Activated T-helper 17 cell treated with anti-CD3 and anti-CD28 coated beads, Interleukin-2, amount 50 U/mL, for 72 hours (primary cell): ENCODE results near the gene ATXN7L1. TPM values are rescaled to one million over a fixed set of nuclear protein-coding genes. Genes with fewer than 3 reads are reported as not detected.

Experiments
- ATAC-seq: fragments of 150-1000 bp; cut with Tn5 transposase; replicated peaks from 2 replicates; pipeline ENCODE4 v1.10.0; 2021; ENCODE audit warnings: mild to moderate bottlenecking, moderate library complexity
- H3K27ac Mint-ChIP-seq: one replicate; pipeline ENCODE4 v1.8.0; 2022; ENCODE audit warnings: mixed read lengths
- H3K27me3 Mint-ChIP-seq: one replicate; pipeline ENCODE4 v1.8.0; 2022; ENCODE audit warnings: mixed read lengths
- H3K36me3 Mint-ChIP-seq: one replicate; pipeline ENCODE4 v1.8.0; 2022; ENCODE audit warnings: low read depth, mild to moderate bottlenecking, mixed read lengths
- H3K4me1 Mint-ChIP-seq: one replicate; pipeline ENCODE4 v1.8.0; 2022; ENCODE audit warnings: mixed read lengths
- H3K4me3 Mint-ChIP-seq: one replicate; pipeline ENCODE4 v1.8.0; 2022; ENCODE audit warnings: mild to moderate bottlenecking, mixed read lengths
- H3K9me3 Mint-ChIP-seq: one replicate; pipeline ENCODE4 v1.8.0; 2022; ENCODE audit warnings: mixed read lengths
- total RNA-seq, 2 donors: library from RNA; stranded (reverse); gene quantifications; one replicate each; pipeline ENCODE4 v1.2.3, GENCODE V29; 2022

Gene ATXN7L1
- total RNA-seq, 2 donors from 2014 or later, result 12.1 to 24.0 TPM

GRCh38 chr7:105688617-105689016 is 187.8 kb downstream of the ATXN7L1 start:
- Mint-ChIP-seq H3K36me3 (no peaks in the 10 kb centered on the region), H3K27ac (peak overlapping the region; percentile 60), H3K9me3 (no peaks in the 10 kb centered on the region), H3K4me3 (no peak overlapping the region), H3K27me3 (no peaks in the 10 kb centered on the region), H3K4me1 (peaks cover 30% of the 10 kb centered on the region)
- ATAC-seq, result no peak

GRCh38 chr7:105685161-105685560 is 191.2 kb downstream of the ATXN7L1 start:
- ATAC-seq, result peak; percentile 42
- H3K27me3 Mint-ChIP-seq, result no peaks in the 10 kb centered on the region
- peaks cover 10% of the 10 kb centered on the region for H3K4me1 Mint-ChIP-seq
- no peak overlapping the region for H3K4me3 Mint-ChIP-seq
- no peak overlapping the region for H3K27ac Mint-ChIP-seq
- H3K9me3 Mint-ChIP-seq, result no peaks in the 10 kb centered on the region
- H3K36me3 Mint-ChIP-seq, result no peaks in the 10 kb centered on the region

- H3K27ac Mint-ChIP-seq, result no peak overlapping the region
- H3K36me3 Mint-ChIP-seq, result peaks cover 10% of the 10 kb centered on the region
- H3K4me3 Mint-ChIP-seq, result no peak overlapping the region
- H3K9me3 Mint-ChIP-seq, result no peaks in the 10 kb centered on the region
- no peaks in the 10 kb centered on the region for H3K27me3 Mint-ChIP-seq
- ATAC-seq, result no peak
- peaks cover 21% of the 10 kb centered on the region for H3K4me1 Mint-ChIP-seq
Observed at GRCh38 chr7:105682341-105683060, 193.9 kb downstream of the ATXN7L1 start.

- H3K27ac Mint-ChIP-seq, result no peak overlapping the region
- no peaks in the 10 kb centered on the region for H3K27me3 Mint-ChIP-seq
- ATAC-seq, result no peak
- no peaks in the 10 kb centered on the region for H3K9me3 Mint-ChIP-seq
- peaks cover 22% of the 10 kb centered on the region for H3K4me1 Mint-ChIP-seq
- peaks cover 11% of the 10 kb centered on the region for H3K36me3 Mint-ChIP-seq
- H3K4me3 Mint-ChIP-seq, result no peak overlapping the region
Observed at GRCh38 chr7:105680505-105681187, 195.8 kb downstream of the ATXN7L1 start.

GRCh38 chr7:105678811-105679495 is 197.4 kb downstream of the ATXN7L1 start:
- H3K9me3 Mint-ChIP-seq, result no peaks in the 10 kb centered on the region
- no peaks in the 10 kb centered on the region for H3K27me3 Mint-ChIP-seq
- peaks cover 11% of the 10 kb centered on the region for H3K36me3 Mint-ChIP-seq
- H3K4me1 Mint-ChIP-seq, result peaks cover 37% of the 10 kb centered on the region
- peak overlapping the region; percentile 98 for H3K27ac Mint-ChIP-seq
- peak overlapping the region; percentile 95 for H3K4me3 Mint-ChIP-seq
- peak; percentile 34 for ATAC-seq

- peak; percentile 80 for ATAC-seq
- Mint-ChIP-seq H3K4me1 (peaks cover 38% of the 10 kb centered on the region), H3K27ac (peak overlapping the region; percentile 98), H3K36me3 (peaks cover 11% of the 10 kb centered on the region), H3K9me3 (no peaks in the 10 kb centered on the region), H3K27me3 (no peaks in the 10 kb centered on the region), H3K4me3 (peak overlapping the region; percentile 95)
Observed at GRCh38 chr7:105677817-105678573, 198.4 kb downstream of the ATXN7L1 start.

GRCh38 chr7:105677410-105677730 is 199.0 kb downstream of the ATXN7L1 start:
- Mint-ChIP-seq H3K36me3 (peaks cover 11% of the 10 kb centered on the region), H3K27ac (peak overlapping the region; percentile 98), H3K27me3 (no peaks in the 10 kb centered on the region), H3K9me3 (no peaks in the 10 kb centered on the region), H3K4me3 (peak overlapping the region; percentile 95), H3K4me1 (peaks cover 38% of the 10 kb centered on the region)
- ATAC-seq, result no peak

GRCh38 chr7:105675934-105676371 is 200.4 kb downstream of the ATXN7L1 start:
- ATAC-seq, result peak; percentile 65
- Mint-ChIP-seq H3K27ac (peak overlapping the region; percentile 98), H3K27me3 (no peaks in the 10 kb centered on the region), H3K9me3 (no peaks in the 10 kb centered on the region), H3K36me3 (peaks cover 11% of the 10 kb centered on the region), H3K4me3 (peak overlapping the region; percentile 95), H3K4me1 (peaks cover 38% of the 10 kb centered on the region)

GRCh38 chr7:105674200-105674920 is 202.0 kb downstream of the ATXN7L1 start:
- Mint-ChIP-seq H3K9me3 (no peaks in the 10 kb centered on the region), H3K27me3 (no peaks in the 10 kb centered on the region), H3K27ac (peak overlapping the region; percentile 98), H3K36me3 (peaks cover 17% of the 10 kb centered on the region), H3K4me1 (peaks cover 35% of the 10 kb centered on the region), H3K4me3 (peak overlapping the region; percentile 95)
- peak; percentile 37 for ATAC-seq

GRCh38 chr7:105673367-105674084 is 202.9 kb downstream of the ATXN7L1 start:
- no peak for ATAC-seq
- no peaks in the 10 kb centered on the region for H3K27me3 Mint-ChIP-seq
- H3K4me1 Mint-ChIP-seq, result peaks cover 27% of the 10 kb centered on the region
- peak overlapping the region; percentile 98 for H3K27ac Mint-ChIP-seq
- H3K36me3 Mint-ChIP-seq, result peaks cover 17% of the 10 kb centered on the region
- H3K4me3 Mint-ChIP-seq, result peak overlapping the region; percentile 95
- H3K9me3 Mint-ChIP-seq, result no peaks in the 10 kb centered on the region

- ATAC-seq, result no peak
- peaks cover 10% of the 10 kb centered on the region for H3K36me3 Mint-ChIP-seq
- H3K4me3 Mint-ChIP-seq, result no peak overlapping the region
- no peaks in the 10 kb centered on the region for H3K27me3 Mint-ChIP-seq
- H3K9me3 Mint-ChIP-seq, result no peaks in the 10 kb centered on the region
- peaks cover 23% of the 10 kb centered on the region for H3K4me1 Mint-ChIP-seq
- no peak overlapping the region for H3K27ac Mint-ChIP-seq
Observed at GRCh38 chr7:105672801-105673200, 203.6 kb downstream of the ATXN7L1 start.

- H3K27me3 Mint-ChIP-seq, result no peaks in the 10 kb centered on the region
- ATAC-seq, result no peak
- H3K4me3 Mint-ChIP-seq, result no peak overlapping the region
- H3K27ac Mint-ChIP-seq, result no peak overlapping the region
- no peaks in the 10 kb centered on the region for H3K9me3 Mint-ChIP-seq
- peaks cover 47% of the 10 kb centered on the region for H3K36me3 Mint-ChIP-seq
- peaks cover 7% of the 10 kb centered on the region for H3K4me1 Mint-ChIP-seq
Observed at GRCh38 chr7:105666324-105666723, 210.1 kb downstream of the ATXN7L1 start.

- H3K27me3 Mint-ChIP-seq, result no peaks in the 10 kb centered on the region
- H3K9me3 Mint-ChIP-seq, result no peaks in the 10 kb centered on the region
- no peak overlapping the region for H3K4me3 Mint-ChIP-seq
- no peak for ATAC-seq
- H3K27ac Mint-ChIP-seq, result peak overlapping the region; percentile 71
- H3K4me1 Mint-ChIP-seq, result peaks cover 7% of the 10 kb centered on the region
- peaks cover 53% of the 10 kb centered on the region for H3K36me3 Mint-ChIP-seq
Observed at GRCh38 chr7:105665684-105666083, 210.7 kb downstream of the ATXN7L1 start.
